ENCODE results near the gene IRF8. TPM values are rescaled to one million over a fixed set of nuclear protein-coding genes. Genes with fewer than 3 reads are reported as not detected.

The IRF8 gene
- total and polyA plus RNA-seq, 2 of the 4 experiments (the other 2 are of a cell fraction) = not detected

GRCh38 chr16:85916141-85916890 lies 17.4 kb downstream of the IRF8 start:
- Histone ChIP-seq H4K5ac (ENCODE audit: low read depth, low read length) (no peak overlapping the region), H2AK5ac (ENCODE audit: low read depth, low read length) (no peak overlapping the region), H3K4me2 (ENCODE audit: low read depth, low read length) (no peak overlapping the region), H3K27ac (ENCODE audit: insufficient read depth, low read length) (no peak overlapping the region), H3K18ac (ENCODE audit: low read depth, low read length) (no peak overlapping the region), H4K8ac (ENCODE audit: low read depth in 2 of 2, low read length in 2 of 2) (no peak overlapping the region), H3K9me1 (ENCODE audit: insufficient read depth, low read length) (no peaks in the 10 kb centered on the region), H2BK15ac (ENCODE audit: low read depth, low read length) (no peak overlapping the region), H3K14ac (replicated peaks; ENCODE audit: low read depth, low read length) (no peak overlapping the region), H4K91ac (ENCODE audit: insufficient read depth, low read depth, low read length) (no peak overlapping the region), H3K4me3 (ENCODE audit: insufficient read depth, low read depth, low read length) (no peak overlapping the region), H3K27me3 (ENCODE audit: control insufficient read depth, insufficient read depth, low read length) (peaks cover 43% of the 10 kb centered on the region), H2AK9ac (replicated peaks; ENCODE audit: low read depth, low read length, poor library complexity) (no peak overlapping the region), H3K36me3 (ENCODE audit: control insufficient read depth, insufficient read depth, low read length) (no peaks in the 10 kb centered on the region), H4K20me1 (ENCODE audit: insufficient read depth, low read length) (no peaks in the 10 kb centered on the region), H2AFZ (replicated peaks; ENCODE audit: low read length, poor library complexity) (no peak overlapping the region), H3K4me1 (ENCODE audit: control insufficient read depth, insufficient read depth, low read length) (peaks cover 4% of the 10 kb centered on the region; the same call in 1 of the 2 replicates), H2BK20ac (ENCODE audit: low read depth, low read length) (no peak overlapping the region), H3K79me1 (ENCODE audit: low read depth in 1 of 2, low read length in 2 of 2) (no peaks in the 10 kb centered on the region), H2BK5ac (ENCODE audit: low read depth, low read length, poor library complexity, severe bottlenecking) (no peak overlapping the region), H3K9ac (ENCODE audit: low read depth, low read length) (no peak overlapping the region), H3K9me3 (ENCODE audit: control insufficient read depth, insufficient read depth, low read length) (no peaks in the 10 kb centered on the region), H2BK120ac (ENCODE audit: low read depth, low read length) (no peak overlapping the region), H3K23ac (ENCODE audit: low read depth, low read length) (no peak overlapping the region), H3K56ac (ENCODE audit: extremely low read depth, insufficient read depth, low read length) (no peak overlapping the region), H3K4ac (ENCODE audit: low read depth, low read length) (no peak overlapping the region)
- in situ Hi-C loops (cut with MboI; ENCODE audit: low sequenced_read_pairs) = no loop called here
- DNase-seq = no peak
- intact Hi-C loops (cut with micrococcal nuclease) = no loop called here
- dilution Hi-C loops (cut with HindIII; ENCODE audit: low sequenced_read_pairs, unreplicated experiment) = no loop called here
- TF ChIP-seq POLR2A (IDR thresholded peaks at IDR 0.05; ENCODE audit: low read depth, low read length) = no peak
- TF ChIP-seq, protein P1, sequence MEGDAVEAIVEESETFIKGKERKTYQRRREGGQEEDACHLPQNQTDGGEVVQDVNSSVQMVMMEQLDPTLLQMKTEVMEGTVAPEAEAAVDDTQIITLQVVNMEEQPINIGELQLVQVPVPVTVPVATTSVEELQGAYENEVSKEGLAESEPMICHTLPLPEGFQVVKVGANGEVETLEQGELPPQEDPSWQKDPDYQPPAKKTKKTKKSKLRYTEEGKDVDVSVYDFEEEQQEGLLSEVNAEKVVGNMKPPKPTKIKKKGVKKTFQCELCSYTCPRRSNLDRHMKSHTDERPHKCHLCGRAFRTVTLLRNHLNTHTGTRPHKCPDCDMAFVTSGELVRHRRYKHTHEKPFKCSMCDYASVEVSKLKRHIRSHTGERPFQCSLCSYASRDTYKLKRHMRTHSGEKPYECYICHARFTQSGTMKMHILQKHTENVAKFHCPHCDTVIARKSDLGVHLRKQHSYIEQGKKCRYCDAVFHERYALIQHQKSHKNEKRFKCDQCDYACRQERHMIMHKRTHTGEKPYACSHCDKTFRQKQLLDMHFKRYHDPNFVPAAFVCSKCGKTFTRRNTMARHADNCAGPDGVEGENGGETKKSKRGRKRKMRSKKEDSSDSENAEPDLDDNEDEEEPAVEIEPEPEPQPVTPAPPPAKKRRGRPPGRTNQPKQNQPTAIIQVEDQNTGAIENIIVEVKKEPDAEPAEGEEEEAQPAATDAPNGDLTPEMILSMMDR (conservative IDR thresholded peaks at IDR 0.05; ENCODE audit: low read depth, low read length) = no peak
- TF ChIP-seq CHD1 (IDR thresholded peaks at IDR 0.05; ENCODE audit: low read depth, low read length) = no peak
- TF ChIP-seq, protein P2, sequence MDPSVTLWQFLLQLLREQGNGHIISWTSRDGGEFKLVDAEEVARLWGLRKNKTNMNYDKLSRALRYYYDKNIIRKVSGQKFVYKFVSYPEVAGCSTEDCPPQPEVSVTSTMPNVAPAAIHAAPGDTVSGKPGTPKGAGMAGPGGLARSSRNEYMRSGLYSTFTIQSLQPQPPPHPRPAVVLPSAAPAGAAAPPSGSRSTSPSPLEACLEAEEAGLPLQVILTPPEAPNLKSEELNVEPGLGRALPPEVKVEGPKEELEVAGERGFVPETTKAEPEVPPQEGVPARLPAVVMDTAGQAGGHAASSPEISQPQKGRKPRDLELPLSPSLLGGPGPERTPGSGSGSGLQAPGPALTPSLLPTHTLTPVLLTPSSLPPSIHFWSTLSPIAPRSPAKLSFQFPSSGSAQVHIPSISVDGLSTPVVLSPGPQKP (IDR thresholded peaks at IDR 0.05; ENCODE audit: borderline replicate concordance, low read depth, low read length) = no peak
- no peak for TF ChIP-seq MXI1 (IDR thresholded peaks at IDR 0.05; ENCODE audit: borderline replicate concordance, low read depth, low read length)
- TF ChIP-seq FOS (IDR thresholded peaks at IDR 0.05; ENCODE audit: low read depth, low read length) = no peak
- TF ChIP-seq SMC3 (IDR thresholded peaks at IDR 0.05; ENCODE audit: low read depth, low read length) = no peak
- POLR2A ChIA-PET (ENCODE audit: unreplicated experiment) = no interaction called here
- CTCF ChIA-PET = no interaction called here
- 45% methylated on average over 9 of the region's 20 CpGs; no CpG with 5 or more reads in 1 of the 2 experiments for WGBS, 2 experiments (ENCODE audit: extremely low coverage in 2 of 2, insufficient read length in 1 of 2)
- BruUV-seq (replicated peaks) = no TSS peak
- no peak for ATAC-seq (ENCODE audit: low read depth)
